ENCODE measurements around the gene LTO1.
A peak's percentile ranks its signal among the peaks of the same experiment; 100 is the strongest.

LTO1 gene

DNA sequence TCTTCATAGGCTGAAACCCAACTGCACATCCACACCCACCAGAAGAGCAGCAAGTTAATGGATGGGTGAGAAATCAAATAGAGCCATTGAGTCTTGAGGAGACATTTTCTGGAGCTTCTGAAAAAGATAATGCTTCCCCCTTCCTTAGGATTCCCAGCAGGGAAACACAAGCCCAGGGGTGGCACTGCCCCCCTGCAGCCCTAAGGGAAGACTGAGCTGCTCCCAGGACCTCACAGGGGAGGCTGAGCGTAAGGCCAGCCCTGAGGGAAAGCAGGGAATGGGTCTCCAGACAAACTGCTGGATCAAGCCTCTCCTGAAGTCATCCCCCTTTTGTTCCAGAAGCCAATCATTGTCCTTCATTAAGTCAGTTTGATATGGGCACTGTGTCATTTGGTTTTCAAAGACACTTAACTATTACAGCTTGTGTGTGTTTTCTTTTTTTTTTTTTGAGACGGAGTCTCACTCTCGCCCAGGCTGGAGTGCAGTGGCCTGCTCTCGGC lies 15.1 kb downstream of the LTO1 start:
- H3K27ac ChIP-seq: no peak overlapping the region
- TF ChIP-seq ZFX (IDR thresholded peaks at IDR 0.05; ENCODE audit: borderline replicate concordance): no peak
- TF ChIP-seq, protein P1, sequence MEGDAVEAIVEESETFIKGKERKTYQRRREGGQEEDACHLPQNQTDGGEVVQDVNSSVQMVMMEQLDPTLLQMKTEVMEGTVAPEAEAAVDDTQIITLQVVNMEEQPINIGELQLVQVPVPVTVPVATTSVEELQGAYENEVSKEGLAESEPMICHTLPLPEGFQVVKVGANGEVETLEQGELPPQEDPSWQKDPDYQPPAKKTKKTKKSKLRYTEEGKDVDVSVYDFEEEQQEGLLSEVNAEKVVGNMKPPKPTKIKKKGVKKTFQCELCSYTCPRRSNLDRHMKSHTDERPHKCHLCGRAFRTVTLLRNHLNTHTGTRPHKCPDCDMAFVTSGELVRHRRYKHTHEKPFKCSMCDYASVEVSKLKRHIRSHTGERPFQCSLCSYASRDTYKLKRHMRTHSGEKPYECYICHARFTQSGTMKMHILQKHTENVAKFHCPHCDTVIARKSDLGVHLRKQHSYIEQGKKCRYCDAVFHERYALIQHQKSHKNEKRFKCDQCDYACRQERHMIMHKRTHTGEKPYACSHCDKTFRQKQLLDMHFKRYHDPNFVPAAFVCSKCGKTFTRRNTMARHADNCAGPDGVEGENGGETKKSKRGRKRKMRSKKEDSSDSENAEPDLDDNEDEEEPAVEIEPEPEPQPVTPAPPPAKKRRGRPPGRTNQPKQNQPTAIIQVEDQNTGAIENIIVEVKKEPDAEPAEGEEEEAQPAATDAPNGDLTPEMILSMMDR (IDR thresholded peaks at IDR 0.05): no peak

DNA sequence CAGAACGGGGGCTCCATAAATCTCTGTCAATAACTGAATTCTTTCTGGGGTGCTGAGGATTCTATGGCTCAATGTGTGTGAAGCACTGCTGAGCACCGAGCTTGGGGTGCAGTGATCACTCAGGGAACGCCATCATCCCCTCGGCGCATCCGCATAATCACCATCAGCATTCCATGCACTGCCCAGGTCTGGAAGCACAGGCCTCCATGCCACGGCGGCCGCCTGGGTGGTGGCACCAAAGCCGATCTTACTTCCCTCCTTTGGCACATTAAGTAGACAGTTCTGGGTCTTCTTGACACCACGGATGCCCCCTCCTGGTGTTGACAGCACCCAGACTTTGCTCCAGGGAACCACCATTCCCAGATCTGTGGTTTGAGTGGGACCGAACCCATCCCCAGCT lies 15.6 kb downstream of the LTO1 start:
- H3K27ac ChIP-seq: no peak overlapping the region
- no peak for TF ChIP-seq ZFX (IDR thresholded peaks at IDR 0.05; ENCODE audit: borderline replicate concordance)
- TF ChIP-seq, protein P1 (IDR thresholded peaks at IDR 0.05): no peak

DNA sequence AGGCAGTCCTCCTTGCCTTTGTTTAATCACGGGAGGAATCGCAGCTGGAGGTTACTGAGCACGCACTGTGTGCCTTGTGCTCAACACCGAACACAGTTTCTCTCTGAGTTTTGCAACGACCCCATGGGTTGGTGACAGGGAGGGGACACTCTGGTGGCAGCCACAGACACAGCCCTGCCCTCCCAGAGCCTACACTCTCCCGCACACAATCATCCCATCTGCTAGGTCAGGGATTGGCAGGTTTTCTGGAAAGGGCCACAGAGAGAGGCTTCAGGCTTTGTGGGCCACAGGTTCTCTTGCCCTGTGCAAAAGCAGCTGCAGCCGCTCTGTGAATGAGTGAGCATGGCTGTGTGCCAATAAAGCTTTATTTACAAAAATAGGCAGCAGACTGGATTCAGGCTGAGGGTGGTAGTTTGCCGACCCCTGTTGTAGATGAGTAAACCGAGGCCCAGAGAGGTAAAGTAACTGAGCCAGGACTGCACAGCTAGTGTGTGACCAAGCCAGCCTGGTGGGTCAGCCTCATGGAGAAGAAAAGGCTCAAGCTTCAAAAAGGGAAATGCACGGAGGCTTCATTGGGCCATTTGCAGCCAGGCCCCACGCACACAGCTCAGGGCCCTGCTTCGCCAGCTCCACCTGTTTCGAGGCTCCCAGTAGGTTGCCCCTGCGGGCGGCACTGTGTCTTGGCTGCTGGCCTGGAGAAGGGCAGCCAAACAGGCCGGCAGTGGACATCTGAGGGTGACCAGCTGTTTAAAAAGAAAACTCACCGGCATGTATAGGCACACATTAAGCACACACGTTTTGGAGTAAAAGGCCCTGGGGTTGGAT lies 16.3 kb downstream of the LTO1 start:
- H3K27ac ChIP-seq: peak overlapping the region; percentile 100; the same call in 1 of the 2 replicates
- no peak for TF ChIP-seq ZFX (IDR thresholded peaks at IDR 0.05; ENCODE audit: borderline replicate concordance)
- TF ChIP-seq, protein P1 (IDR thresholded peaks at IDR 0.05): no peak

- no peak for TF ChIP-seq ZFX (IDR thresholded peaks at IDR 0.05; ENCODE audit: borderline replicate concordance)
- TF ChIP-seq, protein P1 (IDR thresholded peaks at IDR 0.05): no peak
- peak overlapping the region; percentile 100; the same call in 1 of the 2 replicates for H3K27ac ChIP-seq
Measured at GRCh38 chr11:69657911-69658625, 17.1 kb downstream of the LTO1 start.

DNA sequence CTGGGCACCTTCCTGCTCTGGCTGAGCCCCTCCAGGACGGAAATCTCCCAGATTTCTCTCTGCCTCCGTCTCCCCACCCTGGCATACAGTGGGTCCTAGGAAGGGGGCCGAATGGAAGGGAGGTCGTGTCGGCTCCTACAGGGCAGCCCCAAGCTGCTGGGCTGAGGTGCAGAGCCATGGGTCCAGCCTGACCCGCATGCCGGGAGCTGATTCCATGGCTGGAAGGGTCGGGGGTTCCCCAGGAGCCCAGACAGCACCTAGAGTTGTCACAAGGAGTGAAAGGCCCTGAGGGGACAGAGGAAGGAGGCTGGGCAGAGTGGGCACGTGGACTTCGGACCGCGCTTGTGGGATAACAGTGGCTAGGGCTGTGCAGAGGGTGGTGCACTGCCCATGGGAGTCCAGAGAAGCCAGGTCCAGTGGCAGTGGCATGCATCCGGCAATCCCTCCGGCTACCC lies 17.7 kb downstream of the LTO1 start:
- TF ChIP-seq, protein P1 (IDR thresholded peaks at IDR 0.05): no peak
- no peak for TF ChIP-seq ZFX (IDR thresholded peaks at IDR 0.05; ENCODE audit: borderline replicate concordance)
- H3K27ac ChIP-seq: peak overlapping the region; percentile 100

- no peak for TF ChIP-seq ZFX (IDR thresholded peaks at IDR 0.05; ENCODE audit: borderline replicate concordance)
- TF ChIP-seq, protein P1 (IDR thresholded peaks at IDR 0.05): no peak
- H3K27ac ChIP-seq: peak overlapping the region; percentile 100
Measured at GRCh38 chr11:69656536-69657455, 18.4 kb downstream of the LTO1 start.
